ENCODE measurements around the gene ETF1. TPM values are rescaled to one million over a fixed set of nuclear protein-coding genes. Genes with fewer than 3 reads are reported as not detected.

The ETF1 gene
- total RNA-seq, 1 donor from 2014 or later: 116 TPM

GRCh38 chr5:138492560-138493045 is 50.4 kb downstream of the ETF1 start:
- TF ChIP-seq CTCF (IDR thresholded peaks at IDR 0.05): no peak
- TF ChIP-seq EZH2phosphoT487 (IDR thresholded peaks at IDR 0.05): no peak
- TF ChIP-seq EZH2 (IDR thresholded peaks at IDR 0.05): no peak
- Histone ChIP-seq H2AFZ (replicated peaks) (peak overlapping the region; percentile 22), H3K4me2 (peak overlapping the region; percentile 85), H3K4me1 (peaks cover 31% of the 10 kb centered on the region), H3K9ac (peak overlapping the region; percentile 42), H3K27ac (no peak overlapping the region), H3K79me2 (ENCODE audit: low read depth) (no peaks in the 10 kb centered on the region), H4K20me1 (ENCODE audit: low read depth) (no peaks in the 10 kb centered on the region), H3F3A (ENCODE audit: low read depth) (peaks cover 40% of the 10 kb centered on the region), H3K4me3 (peak overlapping the region; percentile 55), H3K9me3 (ENCODE audit: low read depth) (no peaks in the 10 kb centered on the region), H3K36me3 (no peaks in the 10 kb centered on the region), H3K27me3 (peaks cover 31% of the 10 kb centered on the region)
- H3K27ac Mint-ChIP-seq: peak overlapping the region; percentile 97
- no peaks in the 10 kb centered on the region for H3K9me3 Mint-ChIP-seq
- no peaks in the 10 kb centered on the region for H3K36me3 Mint-ChIP-seq
- peaks cover 15% of the 10 kb centered on the region for H3K27me3 Mint-ChIP-seq (ENCODE audit: insufficient read depth, low read depth)
- peaks cover 43% of the 10 kb centered on the region for H3K4me1 Mint-ChIP-seq
- H3K4me3 Mint-ChIP-seq: peak overlapping the region; percentile 89
- no peak for DNase-seq (ENCODE audit: low spot score)

GRCh38 chr5:138491669-138492559 is 51.1 kb downstream of the ETF1 start:
- H3K27me3 Mint-ChIP-seq (ENCODE audit: insufficient read depth, low read depth): peaks cover 15% of the 10 kb centered on the region
- Histone ChIP-seq H3K4me3 (peak overlapping the region; percentile 55), H3K27ac (no peak overlapping the region), H2AFZ (replicated peaks) (peak overlapping the region; percentile 22), H3K79me2 (ENCODE audit: low read depth) (no peaks in the 10 kb centered on the region), H3K9ac (peak overlapping the region; percentile 42), H3K36me3 (no peaks in the 10 kb centered on the region), H3F3A (ENCODE audit: low read depth) (peaks cover 40% of the 10 kb centered on the region), H3K27me3 (peaks cover 31% of the 10 kb centered on the region), H3K9me3 (ENCODE audit: low read depth) (no peaks in the 10 kb centered on the region), H4K20me1 (ENCODE audit: low read depth) (no peaks in the 10 kb centered on the region), H3K4me1 (peaks cover 31% of the 10 kb centered on the region), H3K4me2 (peak overlapping the region; percentile 85)
- H3K4me3 Mint-ChIP-seq: peak overlapping the region; percentile 89
- peak overlapping the region; percentile 97 for H3K27ac Mint-ChIP-seq
- TF ChIP-seq EZH2phosphoT487 (IDR thresholded peaks at IDR 0.05) (no peak), CTCF (IDR thresholded peaks at IDR 0.05) (no peak), EZH2 (IDR thresholded peaks at IDR 0.05) (no peak)
- no peaks in the 10 kb centered on the region for H3K9me3 Mint-ChIP-seq
- peak; percentile 88 for DNase-seq (ENCODE audit: low spot score)
- no peaks in the 10 kb centered on the region for H3K36me3 Mint-ChIP-seq
- peaks cover 46% of the 10 kb centered on the region for H3K4me1 Mint-ChIP-seq

GRCh38 chr5:138491284-138491648 is 51.8 kb downstream of the ETF1 start:
- H3K9ac ChIP-seq: no peak overlapping the region
- H3K4me3 Mint-ChIP-seq: peak overlapping the region; percentile 82
- H3K27ac ChIP-seq: no peak overlapping the region
- DNase-seq (ENCODE audit: low spot score): no peak
- no peaks in the 10 kb centered on the region for H3K36me3 Mint-ChIP-seq
- no peaks in the 10 kb centered on the region for H3K36me3 ChIP-seq
- no peaks in the 10 kb centered on the region for H4K20me1 ChIP-seq (ENCODE audit: low read depth)
- H3F3A ChIP-seq (ENCODE audit: low read depth): peaks cover 40% of the 10 kb centered on the region
- H3K4me3 ChIP-seq: peak overlapping the region; percentile 55
- H3K4me2 ChIP-seq: peak overlapping the region; percentile 85
- H3K27me3 Mint-ChIP-seq (ENCODE audit: insufficient read depth, low read depth): peaks cover 15% of the 10 kb centered on the region
- no peaks in the 10 kb centered on the region for H3K9me3 ChIP-seq (ENCODE audit: low read depth)
- peak overlapping the region; percentile 22 for H2AFZ ChIP-seq (replicated peaks)
- peaks cover 31% of the 10 kb centered on the region for H3K4me1 ChIP-seq
- TF ChIP-seq EZH2phosphoT487 (IDR thresholded peaks at IDR 0.05) (no peak), EZH2 (IDR thresholded peaks at IDR 0.05) (no peak), CTCF (IDR thresholded peaks at IDR 0.05) (no peak)
- H3K27me3 ChIP-seq: peaks cover 31% of the 10 kb centered on the region
- no peaks in the 10 kb centered on the region for H3K79me2 ChIP-seq (ENCODE audit: low read depth)
- no peaks in the 10 kb centered on the region for H3K9me3 Mint-ChIP-seq
- peaks cover 49% of the 10 kb centered on the region for H3K4me1 Mint-ChIP-seq
- H3K27ac Mint-ChIP-seq: peak overlapping the region; percentile 18
